Endothelial cell of umbilical vein (primary cell): ENCODE results near the gene TTC33. TPM values are rescaled to one million over a fixed set of nuclear protein-coding genes. Genes with fewer than 3 reads are reported as not detected.

Experiments used
- BruUV-seq: library from RNA; stranded (reverse); fragments of 400-500 nt; replicated peaks from 2 replicates; lab custom pipeline; 2021; lab: Mats Ljungman, UMichigan
- CTCF ChIA-PET: fragments of 300-600, 350-600 bp; sonication (Branson Sonifier 250); formaldehyde crosslinking; loops from one replicate; lab custom pipeline; 2021; ENCODE audit warnings: antibody characterized with exemption, inconsistent platforms; lab: Charles Lee
- POLR2A ChIA-PET: fragments of 300-600, 350-600 bp; sonication (Branson Sonifier 250); formaldehyde crosslinking; loops from one replicate; lab custom pipeline; 2021; ENCODE audit warnings: antibody characterized with exemption, inconsistent platforms; lab: Charles Lee
- DNase-seq: peaks from one replicate; pipeline ENCODE4 v3.0.0-alpha.2; 2011; ENCODE audit warnings: low read depth, low spot score
- FAIRE-seq: peaks from 2 replicates; lab custom pipeline; 2011; peaks lifted over from hg19 to GRCh38; lab: Jason Lieb, UNC
- H2AFZ ChIP-seq: 2 replicates; pipeline ENCODE4 v1.6.0; 2012; ENCODE audit warnings: low read depth, low read length, control low read depth, inconsistent platforms
- H3K27ac ChIP-seq: 2 replicates; pipeline ENCODE4 v1.5.1; 2011; ENCODE audit warnings: low read depth, mild to moderate bottlenecking, control low read depth, low read length, moderate library complexity; ENCODE audit not compliant: insufficient read depth
- H3K27me3 ChIP-seq, 2 experiments: 2 replicates each; pipeline versions ENCODE4 v1.6.0 to v1.6.1; 2011; ENCODE audit warnings: low read length in 2 of 2, mixed read lengths in 1 of 2; ENCODE audit not compliant: control insufficient read depth in 2 of 2, insufficient read depth in 2 of 2
- H3K36me3 ChIP-seq, 2 experiments: 2 replicates in 1 of 2; 3 replicates in 1 of 2; pipeline ENCODE4 v1.5.1; 2011; ENCODE audit warnings: low read length in 2 of 2, mild to moderate bottlenecking in 1 of 2, moderate library complexity in 1 of 2; ENCODE audit not compliant: control insufficient read depth in 2 of 2, insufficient read depth in 2 of 2; ENCODE audit errors: extremely low read depth in 1 of 2
- H3K4me1 ChIP-seq: 3 replicates; pipeline ENCODE4 v1.5.1; 2011; ENCODE audit warnings: mild to moderate bottlenecking, low read length; ENCODE audit not compliant: control insufficient read depth, insufficient read depth; ENCODE audit errors: extremely low read depth
- H3K4me2 ChIP-seq: 2 replicates; pipeline ENCODE4 v1.6.1; 2011; ENCODE audit warnings: low read length, control low read depth, mixed read lengths; ENCODE audit not compliant: insufficient read depth
- H3K4me3 ChIP-seq, 3 experiments: fragments of 200-600 bp in 1 of 3; sonication (generic), shearing (Covaris generic) in 1 of 3; replicated peaks in 1 of 3; 2 replicates each; pipeline ENCODE4 v1.5.1; 2011 to 2016; ENCODE audit warnings: control low read depth in 3 of 3, low read length in 3 of 3, mild to moderate bottlenecking in 2 of 3, inconsistent platforms in 1 of 3, low read depth in 1 of 3, moderate library complexity in 1 of 3; ENCODE audit not compliant: insufficient read depth in 1 of 3
- H3K79me2 ChIP-seq: 2 replicates; pipeline ENCODE4 v1.6.0; 2012; ENCODE audit warnings: low read length, inconsistent platforms; ENCODE audit not compliant: control insufficient read depth, insufficient read depth
- H3K9ac ChIP-seq: replicated peaks from 2 replicates; pipeline ENCODE3; 2011; ENCODE audit warnings: low read length, control low read depth; ENCODE audit not compliant: insufficient read depth; ENCODE audit errors: extremely low read depth
- H3K9me1 ChIP-seq: replicated peaks from 3 replicates; pipeline ENCODE4 v1.6.0; 2011; ENCODE audit warnings: mild to moderate bottlenecking, low read length; ENCODE audit not compliant: control insufficient read depth, insufficient read depth; ENCODE audit errors: extremely low read depth
- H3K9me3 ChIP-seq: replicated peaks from 2 replicates; pipeline ENCODE4 v1.5.1; 2012; ENCODE audit warnings: low read length, inconsistent platforms; ENCODE audit not compliant: control insufficient read depth, insufficient read depth
- H4K20me1 ChIP-seq: replicated peaks from 2 replicates; pipeline ENCODE3; 2011; ENCODE audit warnings: mild to moderate bottlenecking, low read length; ENCODE audit not compliant: control insufficient read depth, insufficient read depth; ENCODE audit errors: extremely low read depth
- CTCF ChIP-seq, 2 donors: IDR thresholded peaks; 1 replicate in 1 of 2; 2 replicates in 1 of 2; pipeline ENCODE4 v1.5.1; 2011; ENCODE audit warnings: low read length in 2 of 2, mild to moderate bottlenecking in 2 of 2, moderate library complexity in 2 of 2, control low read depth in 1 of 2, inconsistent platforms in 1 of 2, low read depth in 1 of 2; ENCODE audit not compliant: insufficient read depth in 1 of 2; ENCODE audit errors: extremely low read depth in 1 of 2
- EZH2 ChIP-seq: IDR thresholded peaks from 2 replicates; pipeline ENCODE4 v1.6.1; 2012; ENCODE audit warnings: borderline replicate concordance, low read depth, mild to moderate bottlenecking, moderate library complexity, low read length, inconsistent platforms; ENCODE audit not compliant: severe bottlenecking
- FOS ChIP-seq: IDR thresholded peaks from 2 replicates; pipeline ENCODE4 v1.6.1; 2011; ENCODE audit warnings: mild to moderate bottlenecking, low read length, moderate library complexity, borderline replicate concordance; ENCODE audit not compliant: insufficient read depth
- GATA2 ChIP-seq: IDR thresholded peaks from 2 replicates; pipeline ENCODE4 v1.7.0; 2011; ENCODE audit warnings: low read depth, mild to moderate bottlenecking, moderate library complexity, mixed read lengths, low read length; ENCODE audit not compliant: insufficient read length, insufficient read depth
- dilution Hi-C: fragments of 300-500 bp; cut with MboI; formaldehyde crosslinking; loops from one replicate; pipeline ENCODE4 v1.15.0; 2019; ENCODE audit warnings: low sequenced_read_pairs; ENCODE audit not compliant: extremely low pct_ligation_motif_present
- intact Hi-C: fragments of 100-400 bp; cut with micrococcal nuclease; formaldehyde crosslinking; loops from one replicate; pipeline ENCODE4 v1.10.0; 2022
- polyA plus RNA-seq, 4 experiments: library from polyadenylated mRNA; depleted of rRNA in 3 of 4; stranded (reverse) in 3 of 4; unstranded in 1 of 4; fragments of >200 nt; gene quantifications; 2 replicates each; pipeline versions ENCODE4 v1.2.1 to v1.2.3, GENCODE V29; 2011 to 2012; ENCODE audit warnings: missing spikeins in 1 of 4
- total RNA-seq: library from RNA; stranded (reverse); gene quantifications from 2 replicates; pipeline ENCODE4 v1.2.3, GENCODE V29; 2021

TTC33 gene
- total and polyA plus RNA-seq, 2 donors (not counting 3 experiments of a cell fraction or from before 2014, with no cell fraction given), result 2.2 to 11.7 TPM

DNA sequence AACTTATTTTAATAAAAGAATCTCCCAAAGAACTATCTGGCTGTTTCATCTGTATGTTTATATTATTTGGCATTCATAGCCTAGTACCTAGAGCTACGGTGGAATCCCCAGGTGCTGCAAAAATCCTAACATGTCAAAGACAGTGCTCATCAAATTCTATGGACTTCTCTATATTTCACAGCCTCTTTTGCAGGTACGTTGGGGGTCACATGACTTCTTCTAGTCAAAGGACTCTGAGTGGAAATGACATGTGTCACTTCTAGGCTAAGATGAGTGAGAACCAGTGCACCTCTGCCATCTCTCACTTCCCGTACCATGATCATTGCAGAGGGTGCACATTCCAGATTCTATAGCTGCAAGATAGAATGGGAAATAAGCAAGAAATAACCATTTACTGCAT lies 148.6 kb downstream of the TTC33 start:
- no TSS peak for BruUV-seq
- H3K4me1 ChIP-seq, result peaks cover 4% of the 10 kb centered on the region
- no peak for FAIRE-seq
- no peak overlapping the region for H3K4me3 ChIP-seq
- H3K36me3 ChIP-seq, result no peaks in the 10 kb centered on the region
- H3K4me2 ChIP-seq, result no peak overlapping the region
- H4K20me1 ChIP-seq, result no peaks in the 10 kb centered on the region
- no peak for TF ChIP-seq CTCF (IDR thresholded peaks at IDR 0.05; ENCODE audit: extremely low read depth in 1 of 2, insufficient read depth in 1 of 2, low read depth in 1 of 2, low read length in 2 of 2)
- TF ChIP-seq FOS, result no peak
- TF ChIP-seq GATA2, result no peak
- no peak overlapping the region for H3K27ac ChIP-seq
- no peaks in the 10 kb centered on the region for H3K27me3 ChIP-seq
- no peak for DNase-seq
- intact Hi-C loops (no loop called here), dilution Hi-C loops (no loop called here)
- no peak overlapping the region for H3K9ac ChIP-seq
- CTCF ChIA-PET, result interaction anchor here (0.9 to 1.1 kb wide), 2 partner anchors 48 to 59 kb away, joined by 3 read pairs; no protein-coding TSS in a partner anchor
- H3K9me1 ChIP-seq, result no peaks in the 10 kb centered on the region
- POLR2A ChIA-PET, result no interaction called here
- H2AFZ ChIP-seq, result no peak overlapping the region
- no peaks in the 10 kb centered on the region for H3K9me3 ChIP-seq
- H3K79me2 ChIP-seq, result no peaks in the 10 kb centered on the region

GRCh38 chr5:40606077-40606765 lies 149.5 kb downstream of the TTC33 start:
- no peak overlapping the region for H3K27ac ChIP-seq
- H3K79me2 ChIP-seq, result no peaks in the 10 kb centered on the region
- no peaks in the 10 kb centered on the region for H3K9me3 ChIP-seq
- intact Hi-C loops, result no loop called here
- POLR2A ChIA-PET, result no interaction called here
- H3K9me1 ChIP-seq, result no peaks in the 10 kb centered on the region
- H3K4me2 ChIP-seq, result peak overlapping the region; percentile 35
- no peaks in the 10 kb centered on the region for H3K27me3 ChIP-seq
- no peak for DNase-seq
- peak overlapping the region; percentile 47 for H2AFZ ChIP-seq
- TF ChIP-seq EZH2 (no peak), FOS (no peak)
- H3K36me3 ChIP-seq, result no peaks in the 10 kb centered on the region
- no peak overlapping the region for H3K9ac ChIP-seq
- CTCF ChIA-PET, result interaction anchor here (0.9 to 1.1 kb wide), 2 partner anchors 49 to 59 kb away, joined by 3 read pairs; no protein-coding TSS in a partner anchor
- dilution Hi-C loops, result no loop called here
- no TSS peak for BruUV-seq
- H3K4me3 ChIP-seq, result no peak overlapping the region
- H3K4me1 ChIP-seq, result peaks cover 4% of the 10 kb centered on the region
- no peaks in the 10 kb centered on the region for H4K20me1 ChIP-seq
- peak; percentile 57 for FAIRE-seq
